ENCODE data around the gene CYB561A3.

Gene CYB561A3

GRCh38 chr11:61353131-61354067 is 8.3 kb downstream of the CYB561A3 start:
- TF ChIP-seq CTCF (conservative IDR thresholded peaks at IDR 0.05; ENCODE audit: low read depth) = no peak
- CTCF ChIA-PET = interaction anchor here (1.2 kb wide), 1 partner anchor 17 kb away, joined by 3 read pairs; no protein-coding TSS in a partner anchor
- POLR2A ChIA-PET (ENCODE audit: low non-redundant PET) = no interaction called here
- no peak for DNase-seq (ENCODE audit: low spot score)
- peak overlapping the region; percentile 3 for H3K27ac ChIP-seq

- no peak for DNase-seq (ENCODE audit: low spot score)
- CTCF ChIA-PET = no interaction called here
- H3K27ac ChIP-seq = no peak overlapping the region
- TF ChIP-seq CTCF (conservative IDR thresholded peaks at IDR 0.05; ENCODE audit: low read depth) = no peak
- POLR2A ChIA-PET (ENCODE audit: low non-redundant PET) = no interaction called here
Measured at GRCh38 chr11:61352038-61352437, 9.6 kb downstream of the CYB561A3 start.

- no peak for TF ChIP-seq CTCF (conservative IDR thresholded peaks at IDR 0.05; ENCODE audit: low read depth)
- H3K27ac ChIP-seq = peak overlapping the region; percentile 56
- CTCF ChIA-PET = interaction anchor here (4.0 kb wide), 1 partner anchor 15 kb away, joined by 13 read pairs; no protein-coding TSS in a partner anchor
- POLR2A ChIA-PET (ENCODE audit: low non-redundant PET) = no interaction called here
- no peak for DNase-seq (ENCODE audit: low spot score)
Measured at GRCh38 chr11:61350803-61351202, 10.9 kb downstream of the CYB561A3 start.

- ChIA-PET CTCF (interaction anchor here (4.0 kb wide), 1 partner anchor 14 kb away, joined by 13 read pairs; no protein-coding TSS in a partner anchor), POLR2A (ENCODE audit: low non-redundant PET) (interaction anchor here (1.2 kb wide), 1 partner anchor 11 kb away, joined by 3 read pairs; the partner anchor contains the start of genes CYB561A3 and TMEM138)
- no peak for DNase-seq (ENCODE audit: low spot score)
- H3K27ac ChIP-seq = peak overlapping the region; percentile 56
- no peak for TF ChIP-seq CTCF (conservative IDR thresholded peaks at IDR 0.05; ENCODE audit: low read depth)
Measured at GRCh38 chr11:61350336-61350735, 11.3 kb downstream of the CYB561A3 start.

GRCh38 chr11:61349916-61350315 is 11.8 kb downstream of the CYB561A3 start:
- no peak for DNase-seq (ENCODE audit: low spot score)
- CTCF ChIA-PET = interaction anchor here (4.0 kb wide), 1 partner anchor 14 kb away, joined by 13 read pairs; no protein-coding TSS in a partner anchor
- H3K27ac ChIP-seq = peak overlapping the region; percentile 56
- no peak for TF ChIP-seq CTCF (conservative IDR thresholded peaks at IDR 0.05; ENCODE audit: low read depth)
- POLR2A ChIA-PET (ENCODE audit: low non-redundant PET) = interaction anchor here (1.2 kb wide), 1 partner anchor 12 kb away, joined by 3 read pairs; the partner anchor contains the start of genes CYB561A3 and TMEM138

- no peak for TF ChIP-seq CTCF (conservative IDR thresholded peaks at IDR 0.05; ENCODE audit: low read depth)
- H3K27ac ChIP-seq = peak overlapping the region; percentile 56
- POLR2A ChIA-PET (ENCODE audit: low non-redundant PET) = interaction anchor here (1.2 to 1.4 kb wide), 2 partner anchors 12 to 37 kb away, joined by 3 read pairs; partner anchors contain the start of genes CYB561A3 and TMEM138
- CTCF ChIA-PET = interaction anchor here (1.3 to 4.0 kb wide), 2 partner anchors 13 to 36 kb away, joined by 6 to 13 read pairs; no protein-coding TSS in a partner anchor
- no peak for DNase-seq (ENCODE audit: low spot score)
Measured at GRCh38 chr11:61349189-61349751, 12.4 kb downstream of the CYB561A3 start.
